ENCODE data around the gene FARS2.

The FARS2 gene

GRCh38 chr6:5260661-5261544, at the start of gene FARS2, which contains the start of gene LYRM4:
Gene FARS2 (plus strand): TSS chr6:5261513.
Gene LYRM4 (minus strand): TSS chr6:5260950. CDS start chr6:5260733, 217 bp downstream.
- peak; percentile 98 for DNase-seq (ENCODE audit: low spot score)

GRCh38 chr6:5213836-5214235, 47.5 kb upstream of the FARS2 start:
- DNase-seq (ENCODE audit: low spot score): peak; percentile 72

GRCh38 chr6:5214570-5215052, 46.7 kb upstream of the FARS2 start:
- DNase-seq (ENCODE audit: low spot score): peak; percentile 44

- DNase-seq (ENCODE audit: low spot score): no peak
These were observed 46.2 kb upstream of the FARS2 start for GRCh38 chr6:5215159-5215558.

GRCh38 chr6:5215799-5216198, 45.5 kb upstream of the FARS2 start:
- DNase-seq (ENCODE audit: low spot score): no peak

- no peak for DNase-seq (ENCODE audit: low spot score)
These were observed 44.0 kb upstream of the FARS2 start for GRCh38 chr6:5217356-5217755.

GRCh38 chr6:5219011-5219691, 42.2 kb upstream of the FARS2 start:
- no peak for DNase-seq (ENCODE audit: low spot score)

- no peak for DNase-seq (ENCODE audit: low spot score)
These were observed 40.9 kb upstream of the FARS2 start for GRCh38 chr6:5220443-5220842.

- no peak for DNase-seq (ENCODE audit: low spot score)
These were observed 38.0 kb upstream of the FARS2 start for GRCh38 chr6:5223309-5223708.

- DNase-seq (ENCODE audit: low spot score): no peak
These were observed 32.0 kb upstream of the FARS2 start for GRCh38 chr6:5229356-5229755.

GRCh38 chr6:5230081-5230480, 31.2 kb upstream of the FARS2 start:
- no peak for DNase-seq (ENCODE audit: low spot score)

GRCh38 chr6:5231289-5231688, 30.0 kb upstream of the FARS2 start:
- DNase-seq (ENCODE audit: low spot score): no peak

GRCh38 chr6:5234874-5235273, 26.4 kb upstream of the FARS2 start:
- DNase-seq (ENCODE audit: low spot score): no peak

GRCh38 chr6:5235830-5236229, 25.5 kb upstream of the FARS2 start:
- DNase-seq (ENCODE audit: low spot score): no peak

GRCh38 chr6:5237805-5238204, 23.5 kb upstream of the FARS2 start:
- DNase-seq (ENCODE audit: low spot score): no peak

GRCh38 chr6:5238336-5238735, 23.0 kb upstream of the FARS2 start:
- no peak for DNase-seq (ENCODE audit: low spot score)

GRCh38 chr6:5241252-5241651, 20.1 kb upstream of the FARS2 start:
- no peak for DNase-seq (ENCODE audit: low spot score)

GRCh38 chr6:5243069-5243468, 18.2 kb upstream of the FARS2 start:
- no peak for DNase-seq (ENCODE audit: low spot score)

GRCh38 chr6:5246141-5247097, 14.9 kb upstream of the FARS2 start:
- no peak for DNase-seq (ENCODE audit: low spot score)

GRCh38 chr6:5247201-5247600, 14.1 kb upstream of the FARS2 start:
- DNase-seq (ENCODE audit: low spot score): no peak

GRCh38 chr6:5248302-5249098, 12.8 kb upstream of the FARS2 start:
- DNase-seq (ENCODE audit: low spot score): no peak
